Stimulated activated CD4-positive, alpha-beta T cell treated with anti-CD3 and anti-CD28 coated beads, TNF-alpha, amount 100 ng/mL, for 1 hour (primary cell): ENCODE measurements around the gene CSRP2.

Experiments used
- DNase-seq, 3 donors: peaks; one replicate each; pipeline ENCODE4 v3.0.0-alpha.2; 2020; ENCODE audit warnings: low read depth in 3 of 3, low spot score in 1 of 3

CSRP2 gene

DNA sequence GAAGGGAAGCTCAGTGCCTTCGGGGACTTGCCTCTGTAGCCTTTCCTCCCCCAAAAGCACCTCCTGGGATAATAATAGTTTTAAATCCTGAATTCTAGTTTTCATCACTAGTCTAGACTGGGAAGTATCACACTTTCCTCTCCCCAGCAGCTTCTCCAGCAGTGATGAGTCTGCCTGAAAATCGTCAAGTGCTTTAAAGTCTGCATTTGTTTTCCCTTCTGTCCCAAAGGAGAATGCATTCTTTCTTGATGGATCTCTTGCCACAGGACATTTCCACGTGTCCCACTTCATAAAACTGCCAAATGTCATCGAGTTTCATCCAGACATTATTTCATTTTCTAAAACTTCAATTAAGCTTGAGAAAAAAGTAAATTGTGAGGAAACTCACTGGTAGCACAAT is 15.0 kb downstream of the CSRP2 start:
- DNase-seq: no peak

DNA sequence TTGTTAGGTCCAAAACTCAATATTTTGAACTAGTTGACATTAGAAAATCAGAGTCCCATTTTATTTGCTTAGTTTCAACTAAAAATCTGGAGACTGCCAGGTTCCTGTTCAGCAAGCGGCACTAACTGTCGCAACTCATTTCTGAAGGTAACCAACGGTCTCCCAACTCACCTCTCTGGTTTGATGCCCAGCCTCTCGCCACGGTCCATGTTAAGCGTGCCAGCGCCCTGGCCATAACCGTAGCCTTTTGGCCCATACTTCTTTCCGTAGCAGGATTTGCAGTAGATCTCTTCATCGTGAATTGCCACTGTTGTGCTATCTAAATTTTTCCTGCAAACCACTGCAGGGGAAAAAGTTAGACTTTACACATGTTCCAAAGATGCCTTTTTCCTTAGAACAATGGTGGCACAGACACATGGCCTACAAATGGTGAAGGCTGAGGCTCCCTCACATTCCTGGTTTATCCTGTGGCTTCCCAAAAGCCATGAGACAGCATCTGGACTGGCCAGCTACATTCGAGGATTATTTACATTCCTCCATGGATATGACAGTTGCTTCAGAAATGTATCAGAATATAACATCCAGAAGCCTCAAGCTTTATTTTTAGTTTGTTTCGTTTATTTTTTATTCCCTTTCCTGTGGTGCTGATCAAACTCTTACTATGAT is 15.7 kb downstream of the CSRP2 start:
- DNase-seq: no peak

DNA sequence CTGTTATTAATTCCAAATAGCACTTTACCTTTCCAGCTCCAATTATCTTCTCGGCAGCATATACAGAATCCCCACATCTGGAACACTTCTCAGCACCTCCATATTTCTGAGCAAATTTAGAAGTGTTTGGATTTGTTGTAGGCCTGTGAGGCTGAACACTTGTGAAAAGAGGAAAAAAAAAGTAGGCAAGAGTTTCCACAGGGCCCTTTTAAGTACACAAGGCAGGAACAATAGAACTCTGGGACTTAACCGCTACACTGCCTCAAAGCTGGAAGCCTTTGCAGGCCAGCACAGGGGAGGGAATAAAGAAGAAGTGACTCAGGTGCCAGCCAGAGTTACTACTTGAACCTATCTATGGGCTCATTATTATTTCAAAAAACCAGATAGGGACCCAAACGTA is 18.6 kb downstream of the CSRP2 start:
- no peak for DNase-seq

DNA sequence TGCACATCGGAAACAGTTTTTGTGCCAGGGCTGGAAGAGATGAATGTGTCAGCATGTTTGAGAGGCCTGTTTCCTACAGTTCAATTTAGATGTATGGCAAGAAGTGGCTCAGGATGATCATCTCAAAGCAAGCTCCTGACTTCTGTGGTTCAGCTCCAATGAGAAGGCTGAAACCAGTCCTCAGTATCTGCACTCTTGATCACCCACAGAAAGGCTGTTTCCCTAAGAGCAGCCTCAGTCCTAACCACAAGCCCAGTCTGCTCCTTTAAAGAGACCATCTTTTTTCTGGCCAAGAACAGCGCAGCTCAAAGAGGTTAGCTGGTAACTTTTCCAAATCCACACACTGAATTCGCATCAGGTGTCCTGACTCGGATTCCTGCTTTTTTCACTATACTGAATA is 19.2 kb downstream of the CSRP2 start:
- no peak for DNase-seq

DNA sequence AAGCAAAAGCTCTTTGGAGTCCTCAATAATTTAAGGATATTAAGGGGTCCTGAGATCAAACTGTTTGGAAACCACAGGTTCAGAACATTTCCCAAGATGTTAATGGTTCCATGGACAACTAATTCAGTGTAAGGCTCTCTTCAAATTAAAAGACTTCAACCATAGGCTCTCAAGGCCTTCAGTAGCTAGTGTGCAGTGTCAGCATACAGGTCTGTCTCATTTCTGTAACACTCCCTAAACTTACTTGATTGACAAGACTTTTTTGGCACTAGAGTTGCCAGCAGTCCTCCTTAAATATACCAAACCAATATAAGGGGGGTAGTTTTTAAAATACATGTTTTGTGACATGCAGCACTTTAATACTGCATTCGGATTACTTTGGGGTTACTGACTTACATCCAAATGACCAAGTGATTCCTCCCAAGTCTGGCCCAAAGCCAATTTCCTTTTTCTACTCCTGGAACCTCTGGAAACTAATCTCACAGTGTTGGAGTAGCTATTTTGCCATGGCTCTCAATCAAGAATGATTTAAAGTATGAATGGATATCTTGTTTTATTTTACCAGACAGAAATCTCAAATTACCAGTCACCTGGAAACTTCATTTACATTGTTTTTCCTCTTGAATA is 22.7 kb downstream of the CSRP2 start:
- DNase-seq: no peak

DNA sequence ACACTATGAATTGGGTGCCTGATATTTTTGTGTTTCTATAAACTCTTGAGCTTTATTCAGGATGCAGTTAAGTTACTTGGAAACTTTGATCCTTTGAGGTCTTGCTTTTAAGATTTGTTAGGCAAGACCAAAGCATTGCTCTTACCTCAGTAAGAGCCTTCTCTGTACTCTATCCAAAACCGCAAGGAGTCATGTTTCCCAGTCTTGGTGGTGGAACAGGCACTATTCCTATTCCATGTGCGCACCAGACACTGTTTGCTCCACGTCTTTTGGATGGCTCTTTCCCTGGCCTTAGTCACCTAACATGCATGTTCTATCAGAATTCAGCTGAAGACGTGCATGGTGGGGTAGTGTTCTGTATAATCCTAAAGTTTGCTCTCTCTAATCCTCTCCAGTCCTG is 23.5 kb downstream of the CSRP2 start:
- no peak for DNase-seq

DNA sequence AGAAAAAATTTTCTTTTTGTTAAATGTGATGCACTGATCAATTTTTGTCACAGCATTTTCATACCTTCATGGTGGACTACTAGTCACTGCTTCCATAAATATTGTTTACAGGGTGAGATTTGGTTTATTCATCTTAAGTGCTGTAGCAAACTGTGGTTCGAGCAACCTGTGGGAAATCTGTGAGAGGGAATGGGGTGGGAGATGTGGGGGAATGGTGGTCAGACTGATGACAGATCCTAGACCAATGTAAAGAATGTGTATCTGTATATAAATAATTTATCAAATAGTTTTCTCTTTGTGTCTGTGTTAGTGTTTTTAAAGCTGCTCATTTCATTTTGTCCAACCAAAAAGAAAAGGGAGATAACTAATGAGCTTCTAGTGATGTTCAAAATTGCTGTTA is 26.7 kb downstream of the CSRP2 start:
- no peak for DNase-seq

DNA sequence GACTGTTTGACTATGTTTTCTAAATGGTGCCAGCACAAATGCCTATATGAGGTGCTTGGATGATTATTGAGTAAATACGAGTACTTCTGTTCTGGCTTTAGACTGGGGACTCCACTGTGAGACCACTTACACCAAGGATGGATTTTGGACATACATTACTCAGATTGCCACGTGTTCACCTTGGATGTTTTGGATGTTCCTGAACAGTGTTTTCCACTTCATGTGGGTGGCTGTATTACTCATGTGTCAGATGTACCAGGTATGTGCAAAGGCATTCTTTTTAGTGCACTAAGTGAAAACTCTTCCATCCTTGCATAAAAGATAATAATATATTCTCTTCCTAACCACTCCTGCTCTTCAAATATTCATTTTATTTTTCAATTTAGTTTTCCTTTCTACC is 30.7 kb downstream of the CSRP2 start:
- DNase-seq: no peak

DNA sequence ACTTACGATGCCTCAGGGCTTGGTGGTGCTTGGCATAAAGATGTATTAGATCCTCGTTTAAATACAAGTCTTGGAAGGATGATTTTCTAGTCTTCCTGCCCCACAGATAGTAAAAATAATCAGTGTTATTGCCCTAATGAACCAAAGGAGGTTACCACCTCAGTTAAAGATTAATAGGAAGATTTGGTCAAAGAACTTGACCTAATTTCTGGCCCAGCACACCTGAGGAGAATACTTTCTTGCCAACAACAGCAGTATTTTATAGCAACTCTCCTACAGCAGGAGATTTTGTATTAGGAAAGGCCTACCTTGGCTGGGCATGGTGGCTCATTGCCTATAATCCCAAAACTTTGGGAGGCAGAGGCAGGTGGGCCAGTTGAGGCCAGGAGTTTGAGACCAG is 31.6 kb downstream of the CSRP2 start:
- no peak for DNase-seq

DNA sequence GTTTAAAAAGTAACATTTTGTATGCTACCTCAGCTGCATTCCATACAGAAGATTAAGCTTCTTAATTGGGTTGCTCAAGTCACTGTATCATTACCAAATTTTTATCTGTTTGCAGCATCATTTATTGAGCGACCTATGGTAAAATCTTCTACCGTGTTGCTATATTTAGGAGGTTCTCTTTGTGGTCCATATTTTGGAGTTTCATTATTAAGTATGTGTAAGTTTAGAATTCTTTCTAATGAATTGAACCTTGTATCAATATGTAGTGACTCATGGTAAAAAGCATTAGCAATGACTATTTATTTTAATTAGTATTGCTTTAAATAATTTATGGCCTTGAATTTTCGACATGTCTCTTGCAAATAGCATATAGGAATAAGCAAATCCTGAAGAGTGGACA is 42.2 kb downstream of the CSRP2 start:
- no peak for DNase-seq

DNA sequence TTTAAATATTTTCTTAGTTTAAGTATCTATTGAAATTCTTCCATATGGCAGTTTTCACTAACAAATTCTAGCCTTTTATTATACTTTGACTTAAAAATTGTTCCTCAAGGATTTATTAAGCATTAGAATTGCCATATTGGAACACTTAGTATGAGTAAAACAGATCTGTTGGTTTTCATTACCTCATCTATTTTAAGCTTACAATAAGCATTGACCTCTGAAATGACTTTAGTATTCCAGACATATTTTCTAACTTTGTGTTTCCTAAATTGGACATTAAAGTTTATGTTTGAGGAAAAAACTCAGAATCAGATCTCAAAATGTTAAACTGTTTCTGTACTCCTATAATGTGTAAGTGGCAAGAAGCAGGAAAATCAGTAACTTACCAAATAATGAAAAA is 48.4 kb downstream of the CSRP2 start:
- DNase-seq: no peak

DNA sequence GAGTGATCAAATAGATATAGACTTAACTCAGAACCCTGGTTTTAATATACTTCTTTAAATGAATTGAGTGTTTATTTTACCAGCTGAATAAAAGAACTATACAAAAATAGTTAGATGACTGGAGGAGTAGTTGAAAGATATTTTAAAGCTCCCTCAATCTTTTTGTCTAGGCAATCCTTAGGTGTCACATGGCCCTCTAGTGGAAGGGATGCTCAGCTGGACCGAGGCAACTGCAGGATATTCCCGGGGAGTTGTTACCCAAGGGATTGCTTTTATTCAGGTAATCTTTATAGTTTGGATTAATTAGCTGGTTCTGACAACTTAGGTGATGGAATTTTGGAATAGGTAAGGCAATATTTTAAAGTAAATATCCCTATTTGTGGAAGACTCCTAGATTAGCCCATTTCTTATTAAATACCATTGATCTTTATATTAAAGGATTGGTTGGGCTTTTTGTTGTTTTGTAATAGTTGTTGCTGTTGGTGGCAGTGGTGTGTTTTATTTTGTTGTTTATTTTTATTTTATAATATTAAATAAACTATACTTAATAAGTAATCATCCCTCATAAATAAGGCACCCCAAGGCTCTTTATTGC is 57.8 kb downstream of the CSRP2 start:
- DNase-seq: no peak

DNA sequence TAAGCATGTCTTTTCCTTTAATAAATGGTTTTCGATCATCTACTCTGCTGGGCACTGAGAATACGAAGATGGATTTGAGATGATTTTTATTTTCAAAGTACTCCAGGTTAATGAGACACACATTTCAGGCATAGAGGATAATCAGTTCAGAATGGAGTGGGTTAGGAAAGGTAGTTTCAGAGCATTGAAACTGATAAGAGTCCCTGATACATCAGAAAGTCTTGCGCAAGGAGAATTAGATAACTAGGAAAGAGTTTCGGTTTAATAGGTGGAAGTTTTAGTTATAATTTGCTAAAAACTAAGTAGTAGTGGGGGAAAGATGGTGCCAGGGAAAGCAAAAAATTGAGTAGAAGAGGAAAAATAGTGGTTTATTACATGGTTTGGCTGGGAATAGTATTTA is 64.8 kb downstream of the CSRP2 start:
- no peak for DNase-seq

DNA sequence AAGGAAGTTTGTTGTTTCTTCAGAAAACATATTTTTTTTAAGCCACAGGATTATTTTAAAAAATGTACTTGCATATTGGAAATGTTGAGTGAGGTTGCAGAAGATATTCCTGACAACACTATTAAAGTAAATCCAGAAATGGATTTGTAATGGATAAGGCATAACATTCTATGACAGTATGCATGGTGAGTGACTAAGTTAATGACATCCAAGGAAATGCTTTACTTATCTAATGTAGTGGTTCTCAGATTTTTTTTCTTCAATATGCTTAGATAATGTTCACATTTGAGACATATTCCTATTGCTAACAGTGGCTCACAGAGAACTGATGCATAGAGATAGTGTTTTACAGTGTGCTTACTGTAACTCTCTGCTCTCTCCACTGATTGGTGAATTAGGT is 65.6 kb downstream of the CSRP2 start:
- DNase-seq: no peak

DNA sequence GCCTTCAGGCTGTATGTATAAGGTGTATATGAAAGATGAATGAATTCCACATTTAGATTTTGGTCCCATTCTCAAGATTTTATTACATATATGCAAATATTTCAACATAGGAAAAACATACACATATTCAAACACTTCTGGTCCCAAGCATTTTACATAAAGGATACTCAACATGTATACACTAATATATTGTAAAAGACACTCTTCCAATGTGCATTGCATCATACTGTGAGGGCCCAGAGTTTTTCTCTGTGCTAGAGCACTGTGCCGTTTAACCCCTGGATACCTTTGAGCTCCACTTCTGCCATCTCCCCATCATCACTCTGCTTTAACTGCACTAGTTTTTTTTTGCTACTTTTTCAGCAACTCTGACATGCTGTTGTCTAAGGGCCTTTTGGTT is 66.8 kb downstream of the CSRP2 start:
- no peak for DNase-seq

DNA sequence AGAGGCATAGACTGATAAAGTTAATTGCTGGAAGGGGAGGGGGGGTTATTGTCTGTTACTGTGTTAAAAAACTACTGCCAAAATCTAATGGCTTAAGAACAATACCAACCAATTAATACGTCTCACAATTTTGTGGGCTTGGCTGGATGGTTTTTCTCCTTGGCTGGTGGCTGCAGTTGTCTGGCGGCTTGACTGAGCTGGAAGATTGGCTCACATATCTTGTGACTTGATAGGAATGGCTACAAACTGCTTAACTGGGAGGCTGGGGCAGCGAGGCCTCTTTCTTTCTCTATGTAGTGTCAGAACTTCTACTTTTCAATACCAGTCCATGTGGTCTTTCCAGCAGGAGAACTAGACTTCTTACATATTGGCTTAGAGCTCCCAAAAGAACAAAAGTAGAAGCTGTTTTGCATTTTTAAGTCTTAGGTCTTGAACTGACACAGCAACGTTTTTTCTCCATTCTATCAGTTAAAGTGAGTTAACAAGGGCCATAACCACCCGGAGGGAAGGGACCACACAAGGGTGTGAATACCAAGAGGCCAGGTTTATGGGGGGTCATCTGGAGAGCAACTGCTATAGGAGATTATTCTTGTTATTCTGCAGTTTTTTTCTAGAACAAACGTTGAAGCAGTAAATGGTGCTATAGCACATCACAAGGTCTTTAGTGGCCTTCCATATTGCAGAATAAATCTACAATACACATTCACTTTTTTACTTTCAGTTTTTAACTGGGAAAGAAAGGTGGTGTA is 68.0 kb downstream of the CSRP2 start:
- DNase-seq: no peak
